GM19193 (cell line): ENCODE results near the gene RPTOR.

Source experiments
- POLR2A ChIP-seq: IDR thresholded peaks from 4 replicates; pipeline ENCODE4 v1.6.1; 2011; ENCODE audit not compliant: insufficient read depth, insufficient read length; ENCODE audit errors: extremely low read depth

Gene RPTOR

GRCh38 chr17:80692931-80693467, 148.4 kb downstream of the RPTOR start:
- no peak for TF ChIP-seq POLR2A

GRCh38 chr17:80693511-80693910, 148.9 kb downstream of the RPTOR start:
- no peak for TF ChIP-seq POLR2A

- no peak for TF ChIP-seq POLR2A
Observed at GRCh38 chr17:80694085-80694991, 149.7 kb downstream of the RPTOR start.

- no peak for TF ChIP-seq POLR2A
Observed at GRCh38 chr17:80694992-80695912, 150.6 kb downstream of the RPTOR start.

- TF ChIP-seq POLR2A, result no peak
Observed at GRCh38 chr17:80695979-80696378, 151.3 kb downstream of the RPTOR start.

GRCh38 chr17:80696456-80696855, 151.8 kb downstream of the RPTOR start:
- no peak for TF ChIP-seq POLR2A

GRCh38 chr17:80696964-80697363, 152.3 kb downstream of the RPTOR start:
- no peak for TF ChIP-seq POLR2A

GRCh38 chr17:80698297-80698696, 153.7 kb downstream of the RPTOR start:
- TF ChIP-seq POLR2A, result no peak

GRCh38 chr17:80701730-80702129, 157.1 kb downstream of the RPTOR start:
- TF ChIP-seq POLR2A, result no peak

- TF ChIP-seq POLR2A, result no peak
Observed at GRCh38 chr17:80702315-80703141, 157.9 kb downstream of the RPTOR start.

GRCh38 chr17:80703142-80703478, 158.5 kb downstream of the RPTOR start:
- TF ChIP-seq POLR2A, result no peak

GRCh38 chr17:80704381-80704819, 159.8 kb downstream of the RPTOR start:
- no peak for TF ChIP-seq POLR2A

GRCh38 chr17:80704894-80705293, 160.3 kb downstream of the RPTOR start:
- no peak for TF ChIP-seq POLR2A

- no peak for TF ChIP-seq POLR2A
Observed at GRCh38 chr17:80705988-80706387, 161.3 kb downstream of the RPTOR start.
